HepG2 (cell line): ENCODE results near the gene PIRT. TPM values are rescaled to one million over a fixed set of nuclear protein-coding genes. Genes with fewer than 3 reads are reported as not detected.

ENCODE experiments used
- ATAC-seq: fragments of 200-7000 bp; cut with Tn5 transposase; 3 replicates; pipeline ENCODE4 v1.9.1; 2020; ENCODE audit warnings: mild to moderate bottlenecking, moderate library complexity
- BruUV-seq: library from RNA; stranded (reverse); fragments of 400-500 nt; replicated peaks from 2 replicates; lab custom pipeline; 2021; lab: Mats Ljungman, UMichigan
- CTCF ChIA-PET: fragments of 300-600 bp; formaldehyde crosslinking; extraction: SDS; loops from one replicate; lab custom pipeline; 2021; ENCODE audit warnings: low total read pairs, inconsistent platforms, low intra/inter-chr PET ratio; lab: Yijun Ruan, JAX
- POLR2A ChIA-PET: fragments of 350-600 bp; sonication (Branson Sonifier 250); formaldehyde crosslinking; loops from one replicate; lab custom pipeline; 2020; ENCODE audit warnings: antibody characterized with exemption, inconsistent platforms; lab: Yijun Ruan, JAX
- DNase-seq: peaks from one replicate; pipeline ENCODE4 v3.0.0-alpha.2; 2015; ENCODE audit warnings: low spot score
- FAIRE-seq: peaks from 3 replicates; lab custom pipeline; 2011; peaks lifted over from hg19 to GRCh38; lab: Jason Lieb, UNC
- H2AFZ ChIP-seq: one replicate; pipeline ENCODE4 v1.6.1; 2011; ENCODE audit warnings: low read length, inconsistent platforms
- H3K27ac ChIP-seq: fragments of 300-600 bp; 3 replicates; pipeline ENCODE4 v1.8.0; 2011; ENCODE audit warnings: mixed run types, mild to moderate bottlenecking, mixed read lengths, low read length, inconsistent platforms; ENCODE audit not compliant: insufficient read depth; ENCODE audit errors: extremely low read length
- H3K27me3 ChIP-seq, 2 experiments: fragments of 200-600 bp in 1 of 2; 2 replicates in 1 of 2; 3 replicates in 1 of 2; pipeline versions ENCODE4 v1.6.0 to v1.8.0; 2011; ENCODE audit warnings: low read length in 2 of 2, mild to moderate bottlenecking in 2 of 2, moderate library complexity in 2 of 2, inconsistent platforms in 1 of 2; ENCODE audit not compliant: insufficient read depth in 2 of 2, control insufficient read depth in 1 of 2
- H3K36me3 ChIP-seq, 2 experiments: fragments of 200-600 bp in 1 of 2; replicated peaks in 1 of 2; 2 replicates in 1 of 2; 3 replicates in 1 of 2; pipeline versions ENCODE4 v1.5.1 to v1.8.0; 2011; ENCODE audit warnings: low read length in 2 of 2, inconsistent platforms in 1 of 2; ENCODE audit not compliant: insufficient read depth in 2 of 2, control insufficient read depth in 1 of 2
- H3K4me1 ChIP-seq: 2 replicates; pipeline ENCODE4 v1.5.1; 2012; ENCODE audit warnings: low read length, inconsistent platforms; ENCODE audit not compliant: insufficient read depth
- H3K4me2 ChIP-seq: 2 replicates; pipeline ENCODE4 v1.6.0; 2011; ENCODE audit warnings: low read depth, low read length, inconsistent platforms
- H3K4me3 ChIP-seq, 3 experiments: fragments of 200-600 bp in 1 of 3; sonication (generic), shearing (Covaris generic) in 1 of 3; replicated peaks in 1 of 3; 2 replicates each; pipeline ENCODE4 v1.5.1; 2011 to 2016; ENCODE audit warnings: low read length in 3 of 3, inconsistent platforms in 2 of 3, low read depth in 2 of 3, mild to moderate bottlenecking in 2 of 3, control low read depth in 1 of 3, mixed read lengths in 1 of 3; ENCODE audit not compliant: insufficient read depth in 1 of 3
- H3K79me2 ChIP-seq: one replicate; pipeline ENCODE4 v1.6.1; 2011; ENCODE audit warnings: low read length, inconsistent platforms; ENCODE audit not compliant: insufficient read depth
- H3K9ac ChIP-seq: 2 replicates; pipeline ENCODE4 v1.6.0; 2011; ENCODE audit warnings: mild to moderate bottlenecking, low read depth, low read length, inconsistent platforms; ENCODE audit not compliant: insufficient read depth
- H3K9me3 ChIP-seq: 2 replicates; pipeline ENCODE4 v1.5.1; 2012; ENCODE audit warnings: mild to moderate bottlenecking, low read length
- H4K20me1 ChIP-seq: 2 replicates; pipeline ENCODE4 v1.6.0; 2011; ENCODE audit warnings: inconsistent platforms, mild to moderate bottlenecking, low read length, moderate library complexity; ENCODE audit not compliant: insufficient read depth
- AKAP8 ChIP-seq: sonication (generic); formaldehyde crosslinking; IDR thresholded peaks from 2 replicates; pipeline ENCODE4 v1.5.1; 2020; ENCODE audit warnings: mild to moderate bottlenecking, missing genetic modification reagents
- ATF1 ChIP-seq: IDR thresholded peaks from 2 replicates; pipeline ENCODE4 v1.6.1; 2016; ENCODE audit warnings: mild to moderate bottlenecking, control low read depth
- ATF2 ChIP-seq: sonication (generic); formaldehyde crosslinking; IDR thresholded peaks from 2 replicates; pipeline ENCODE4 v1.4.0; 2020; ENCODE audit warnings: missing genetic modification reagents
- CENPX ChIP-seq: sonication (generic); formaldehyde crosslinking; IDR thresholded peaks from 2 replicates; pipeline ENCODE4 v1.9.0; 2021; ENCODE audit warnings: mild to moderate bottlenecking, missing genetic modification reagents, moderate library complexity
- DZIP1 ChIP-seq: sonication (generic); formaldehyde crosslinking; IDR thresholded peaks from 2 replicates; pipeline ENCODE4 v1.5.0; 2020; ENCODE audit warnings: mild to moderate bottlenecking, missing genetic modification reagents
- IKZF5 ChIP-seq: IDR thresholded peaks from 2 replicates; pipeline ENCODE4 v1.6.1; 2018; ENCODE audit warnings: missing genetic modification reagents, mild to moderate bottlenecking, missing compliant biosample characterization
- MIER3 ChIP-seq: IDR thresholded peaks from 2 replicates; pipeline ENCODE4 v1.6.1; 2016; ENCODE audit warnings: missing compliant biosample characterization, borderline replicate concordance
- NCOA2 ChIP-seq: sonication (generic); formaldehyde crosslinking; IDR thresholded peaks from 2 replicates; pipeline ENCODE4 v1.8.0; 2022; ENCODE audit warnings: inconsistent platforms
- RFX1 ChIP-seq: fragments of 450-650 bp; IDR thresholded peaks from 2 replicates; pipeline ENCODE4 v1.6.1; 2017
- SUZ12 ChIP-seq: fragments of 150-350 bp; IDR thresholded peaks from 2 replicates; pipeline ENCODE4 v1.6.1; 2014; ENCODE audit warnings: low read depth, low read length
- ZC3H4 ChIP-seq: sonication (generic); formaldehyde crosslinking; IDR thresholded peaks from 2 replicates; pipeline ENCODE4 v1.4.0; 2020; ENCODE audit warnings: missing genetic modification reagents, borderline replicate concordance
- ZNF274 ChIP-seq: sonication (generic); formaldehyde crosslinking; IDR thresholded peaks from 2 replicates; pipeline ENCODE4 v1.5.1; 2020; ENCODE audit warnings: mild to moderate bottlenecking, missing genetic modification reagents
- ZSCAN12 ChIP-seq: sonication (generic); formaldehyde crosslinking; IDR thresholded peaks from 2 replicates; pipeline ENCODE4 v1.9.0; 2021; ENCODE audit warnings: mild to moderate bottlenecking, missing genetic modification reagents
- ZUFSP ChIP-seq: sonication (generic); formaldehyde crosslinking; IDR thresholded peaks from 2 replicates; pipeline ENCODE4 v1.9.0; 2021; ENCODE audit warnings: missing genetic modification reagents, mild to moderate bottlenecking, borderline replicate concordance
- WGBS: methylation state at CpG from one replicate; pipeline ENCODE4 v1.1.6; 2017; ENCODE audit warnings: low lambda C conversion rate; 5-methylcytosine and 5-hydroxymethylcytosine counted together
- in situ Hi-C: cut with HindIII; loops from 2 replicates; pipeline ENCODE4 v1.10.0; 2017; ENCODE audit warnings: low pct_unique_long_range_greater_than_20kb; ENCODE audit not compliant: extremely low pct_ligation_motif_present
- intact Hi-C: fragments of 100-400 bp; cut with micrococcal nuclease; formaldehyde crosslinking; loops from one replicate; pipeline ENCODE4 v1.10.0; 2022; ENCODE audit not compliant: unreplicated experiment
- polyA plus RNA-seq, 8 experiments: library from polyadenylated mRNA; depleted of rRNA in 3 of 8; stranded (reverse) in 7 of 8; unstranded in 1 of 8; fragments of >200 nt; fragmentation: Illumina TruSeq in 4 of 8; extraction: Trizol in 4 of 8; gene quantifications; 2 replicates each; pipeline versions ENCODE4 v1.2.1 to v1.2.3, GENCODE V29; 2011 to 2016; ENCODE audit warnings: low read depth in 4 of 8, missing spikeins in 1 of 8, mixed read lengths in 1 of 8; ENCODE audit not compliant: insufficient read depth in 1 of 8
- total RNA-seq, 5 experiments: library from RNA; depleted of rRNA; stranded (reverse); fragments of >200 nt; fragmentation: Illumina TruSeq; extraction: Trizol; gene quantifications; 2 replicates each; pipeline ENCODE4 v1.2.3, GENCODE V29; 2016; ENCODE audit warnings: low read depth in 1 of 5

PIRT gene
- total and polyA plus RNA-seq, 2 of the 13 experiments (the other 11 are each of a cell fraction or from before 2014, with no cell fraction given), result not detected

GRCh38 chr17:10793816-10794215 is 44.1 kb downstream of the PIRT start:
- no TSS peak for BruUV-seq
- POLR2A ChIA-PET, result no interaction called here
- FAIRE-seq, result no peak

GRCh38 chr17:10793256-10793655 is 44.6 kb downstream of the PIRT start:
- no peak overlapping the region for H2AFZ ChIP-seq
- POLR2A ChIA-PET, result no interaction called here
- FAIRE-seq (no peak), DNase-seq (no peak), ATAC-seq (no peak)
- CTCF ChIA-PET, result no interaction called here
- BruUV-seq, result no TSS peak
- peaks cover 12% of the 10 kb centered on the region for H3K4me1 ChIP-seq
- intact Hi-C loops (no loop called here), in situ Hi-C loops (no loop called here)
- H3K79me2 ChIP-seq, result no peaks in the 10 kb centered on the region
- no peaks in the 10 kb centered on the region for H3K9me3 ChIP-seq
- H3K36me3 ChIP-seq, result no peaks in the 10 kb centered on the region
- no peaks in the 10 kb centered on the region for H3K27me3 ChIP-seq
- H3K4me3 ChIP-seq, result no peak overlapping the region
- H4K20me1 ChIP-seq, result no peaks in the 10 kb centered on the region
- no peak overlapping the region for H3K4me2 ChIP-seq
- H3K27ac ChIP-seq, result no peak overlapping the region
- no peak overlapping the region for H3K9ac ChIP-seq
- WGBS, result 70% methylated on average over 7 of the region's 7 CpGs
- TF ChIP-seq ZC3H4 (CRISPR knock-in tag), result no peak
- TF ChIP-seq ZUFSP, result no peak
- TF ChIP-seq IKZF5 (CRISPR knock-in tag), result no peak
- no peak for TF ChIP-seq AKAP8 (CRISPR knock-in tag)
- no peak for TF ChIP-seq CENPX (CRISPR knock-in tag)
- no peak for TF ChIP-seq ATF1 (CRISPR knock-in tag)
- TF ChIP-seq SUZ12, result no peak
- TF ChIP-seq ATF2 (CRISPR knock-in tag), result no peak
- no peak for TF ChIP-seq DZIP1 (CRISPR knock-in tag)
- TF ChIP-seq ZNF274, result no peak
- no peak for TF ChIP-seq NCOA2 (CRISPR knock-in tag)

More at GRCh38 chr17:10793816-10794215, 44.1 kb downstream of the PIRT start:
- no peak overlapping the region for H3K27ac ChIP-seq
- no peak overlapping the region for H3K4me2 ChIP-seq
- 3% methylated on average over 4 of the region's 4 CpGs for WGBS
- H3K27me3 ChIP-seq, result peaks cover 0 to 1% of the 10 kb centered on the region in 2 experiments; a peak in 1 of 5 replicates
- no peaks in the 10 kb centered on the region for H3K36me3 ChIP-seq
- H4K20me1 ChIP-seq, result no peaks in the 10 kb centered on the region
- ATAC-seq (no peak), DNase-seq (no peak)
- H3K79me2 ChIP-seq, result no peaks in the 10 kb centered on the region
- no peak overlapping the region for H2AFZ ChIP-seq
- CTCF ChIA-PET, result no interaction called here
- TF ChIP-seq RFX1 (no peak), ZSCAN12 (CRISPR knock-in tag) (no peak), MIER3 (CRISPR knock-in tag) (no peak)
- in situ Hi-C loops, result no loop called here
- intact Hi-C loops, result no loop called here
- H3K9ac ChIP-seq, result no peak overlapping the region
- peaks cover 12% of the 10 kb centered on the region for H3K4me1 ChIP-seq
- no peaks in the 10 kb centered on the region for H3K9me3 ChIP-seq
- H3K4me3 ChIP-seq, result no peak overlapping the region
